ENCODE data around the gene PIAS1.
"Not testable (repeated sequence)": the region's sequence is repeated elsewhere in the genome, so short reads cannot be mapped to it uniquely, and the experiment has no call there.

The PIAS1 gene

GRCh38 chr15:68201153-68201878, 147.2 kb downstream of the PIAS1 start:
- DNase-seq (ENCODE audit: low read depth in 1 of 2, low spot score in 1 of 2): no peak

DNA sequence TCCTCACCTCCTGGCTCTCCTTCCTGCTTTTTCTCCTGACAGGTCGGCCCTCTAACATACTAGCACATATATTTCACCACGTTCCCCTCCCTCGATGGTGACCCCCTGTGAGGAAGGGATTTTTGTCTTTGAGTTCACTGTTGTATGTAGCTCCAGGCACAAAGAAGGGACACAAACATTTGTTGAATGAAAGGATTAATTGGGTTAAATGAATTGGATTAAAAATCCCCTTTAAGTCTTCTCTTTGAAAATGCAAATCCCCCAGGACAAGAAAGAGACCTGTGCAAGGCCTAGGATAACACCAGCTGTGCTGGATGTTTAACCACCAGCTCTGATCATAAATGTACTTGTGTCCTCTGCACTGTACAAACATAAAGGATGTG, 147.8 kb downstream of the PIAS1 start:
- no peak for DNase-seq (ENCODE audit: low read depth in 1 of 2, low spot score in 1 of 2)

DNA sequence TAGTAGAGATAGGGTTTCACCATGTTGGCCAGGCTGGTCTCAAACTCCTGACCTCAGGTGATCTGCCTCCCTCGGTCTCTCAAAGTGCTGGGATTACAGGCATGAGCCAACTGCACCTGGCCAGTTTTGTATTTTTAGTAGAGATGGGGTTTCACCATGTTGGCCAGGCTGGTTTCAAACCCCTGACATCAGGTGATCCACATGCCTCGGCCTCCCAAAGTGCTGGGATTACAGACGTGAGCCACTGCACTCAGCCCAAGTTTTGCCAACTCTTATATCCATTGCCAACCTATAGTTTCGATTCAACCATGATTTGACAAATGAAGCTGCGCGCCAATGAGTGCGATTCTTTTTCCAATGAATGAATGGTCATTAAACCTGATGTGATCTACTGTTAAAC, 148.9 kb downstream of the PIAS1 start:
- DNase-seq (ENCODE audit: low read depth in 1 of 2, low spot score in 1 of 2): not testable (repeated sequence)

DNA sequence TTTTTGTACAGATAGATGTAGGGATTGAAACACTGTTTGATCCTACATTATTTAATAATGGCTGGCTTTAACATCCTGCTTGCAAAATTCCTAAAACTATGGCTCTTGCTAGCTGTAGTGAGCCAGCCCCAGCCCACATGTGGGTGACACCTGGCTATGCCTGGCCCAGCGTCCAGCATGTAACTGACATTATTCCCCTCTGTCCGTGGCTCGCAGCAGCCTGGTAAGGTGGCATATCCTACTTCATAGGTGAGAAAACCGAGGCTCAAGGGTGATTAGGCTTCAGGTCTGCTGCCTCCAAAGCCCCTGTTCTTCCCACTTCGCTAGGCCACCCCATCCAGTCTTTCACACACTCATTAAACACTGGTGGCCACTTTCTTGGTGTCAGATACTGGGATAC, 149.4 kb downstream of the PIAS1 start:
- DNase-seq (ENCODE audit: low read depth in 1 of 2, low spot score in 1 of 2): no peak

GRCh38 chr15:68203956-68204355, 149.8 kb downstream of the PIAS1 start:
- DNase-seq (ENCODE audit: low read depth in 1 of 2, low spot score in 1 of 2): no peak

DNA sequence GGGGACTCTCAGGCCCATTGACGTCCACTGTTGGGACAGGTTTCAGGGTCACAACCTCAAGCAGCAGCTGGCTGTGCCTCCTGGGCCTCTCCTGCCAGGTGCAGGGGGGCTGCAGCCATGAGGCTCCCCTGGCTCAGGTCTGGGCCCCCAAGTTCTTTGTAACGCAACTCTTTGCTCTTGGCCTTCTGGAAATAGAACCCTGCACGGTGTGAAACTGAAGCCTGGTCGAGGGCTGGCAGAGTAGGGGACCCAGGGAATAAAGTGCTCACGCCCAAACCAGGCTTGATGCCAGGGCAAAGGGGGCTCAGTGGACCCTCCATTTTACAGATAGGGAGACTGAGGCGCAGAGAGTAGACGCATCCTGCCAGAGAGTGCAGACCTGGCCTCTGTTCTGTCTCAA, 150.2 kb downstream of the PIAS1 start:
- DNase-seq (ENCODE audit: low read depth in 1 of 2, low spot score in 1 of 2): no peak

GRCh38 chr15:68204776-68205557, 150.9 kb downstream of the PIAS1 start, which contains the start of gene CALML4:
Gene CALML4 (minus strand): TSS chr15:68205332. CDS start chr15:68205247, 85 bp downstream.
- DNase-seq (ENCODE audit: low read depth in 1 of 2, low spot score in 1 of 2): no peak

- no peak for DNase-seq (ENCODE audit: low read depth in 1 of 2, low spot score in 1 of 2)
Measured at GRCh38 chr15:68205558-68205944, 151.4 kb downstream of the PIAS1 start.

DNA sequence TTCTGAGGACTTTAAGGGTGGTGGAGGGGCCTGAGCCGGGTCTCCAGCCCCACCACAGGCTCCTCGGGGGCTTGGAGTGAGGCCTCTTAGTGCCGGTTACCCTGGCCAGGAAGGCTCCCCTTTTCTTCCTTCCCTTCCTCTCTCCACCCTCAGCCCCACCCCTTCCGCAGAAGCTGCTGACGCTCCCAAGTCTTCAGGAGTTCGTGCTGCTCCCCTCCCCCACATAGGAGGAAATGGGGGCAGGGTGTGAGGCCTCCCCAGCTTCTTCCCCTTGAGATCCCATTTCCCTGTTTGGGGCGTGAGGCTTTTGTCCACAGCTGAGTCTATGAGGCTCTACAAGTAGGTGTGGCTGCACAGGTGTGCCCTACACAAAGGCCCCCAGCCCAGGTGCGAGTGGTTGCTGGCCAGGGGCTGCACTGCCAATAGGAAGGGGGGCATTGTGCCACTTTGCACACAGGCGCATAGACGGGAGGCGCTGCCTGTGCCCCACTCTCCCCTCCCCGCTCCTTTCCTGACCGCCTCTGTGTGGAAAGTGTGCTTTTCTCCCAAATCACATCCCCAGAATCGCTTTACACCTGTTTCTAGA, 151.9 kb downstream of the PIAS1 start:
- no peak for DNase-seq (ENCODE audit: low read depth in 1 of 2, low spot score in 1 of 2)

GRCh38 chr15:68206711-68207151, 152.6 kb downstream of the PIAS1 start:
- no peak for DNase-seq (ENCODE audit: low read depth in 1 of 2, low spot score in 1 of 2)

GRCh38 chr15:68207176-68207935, 153.2 kb downstream of the PIAS1 start:
- no peak for DNase-seq (ENCODE audit: low read depth in 1 of 2, low spot score in 1 of 2)

DNA sequence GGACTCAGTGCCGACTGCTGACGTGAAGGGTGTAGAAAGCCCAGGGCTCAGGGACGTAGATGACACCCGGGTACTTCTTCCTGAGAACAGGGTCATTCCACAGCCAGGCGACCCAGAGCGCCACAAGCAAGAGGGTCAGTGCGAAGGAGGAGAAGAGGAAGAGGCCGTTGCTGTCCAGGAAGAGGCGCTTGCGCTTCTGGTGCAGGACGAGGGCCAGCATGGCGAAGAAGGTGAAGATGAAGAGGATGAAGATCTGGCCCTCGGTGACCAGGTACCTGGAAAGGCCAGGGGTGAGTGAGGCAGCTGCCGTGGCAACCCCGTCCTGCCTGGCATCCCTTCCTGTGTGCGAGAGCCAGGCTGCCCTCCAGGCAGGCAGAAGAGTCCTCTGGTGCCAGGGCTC, 154.0 kb downstream of the PIAS1 start:
- no peak for DNase-seq (ENCODE audit: low read depth in 1 of 2, low spot score in 1 of 2)

GRCh38 chr15:68208636-68209240, 154.6 kb downstream of the PIAS1 start:
- DNase-seq (ENCODE audit: low read depth in 1 of 2, low spot score in 1 of 2): no peak

- no peak for DNase-seq (ENCODE audit: low read depth in 1 of 2, low spot score in 1 of 2)
Measured at GRCh38 chr15:68209272-68209671, 155.2 kb downstream of the PIAS1 start.

- DNase-seq (ENCODE audit: low read depth in 1 of 2, low spot score in 1 of 2): no peak
Measured at GRCh38 chr15:68209735-68210408, 155.8 kb downstream of the PIAS1 start.

DNA sequence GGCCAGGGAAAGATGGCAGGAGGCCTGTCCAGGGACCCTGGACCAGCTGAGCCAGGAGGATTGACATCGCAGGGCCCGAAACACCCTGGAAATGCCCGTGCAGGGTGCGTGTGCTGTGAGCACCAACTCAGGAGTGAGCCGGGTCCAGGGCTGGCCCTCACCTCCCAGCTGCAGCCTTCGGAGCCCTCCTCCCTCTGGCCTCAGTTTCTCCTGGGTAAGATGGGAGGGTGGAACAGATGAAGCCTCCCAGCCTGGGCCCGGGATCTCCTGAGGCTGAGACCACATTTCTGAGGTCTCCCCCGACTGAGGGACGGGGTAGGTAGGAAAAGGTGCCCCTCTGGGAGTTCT, 156.3 kb downstream of the PIAS1 start:
- no peak for DNase-seq (ENCODE audit: low read depth in 1 of 2, low spot score in 1 of 2)

- peak; percentile 20 to 24 for DNase-seq (ENCODE audit: low read depth in 1 of 2, low spot score in 1 of 2)
Measured at GRCh38 chr15:68210821-68211655, 156.9 kb downstream of the PIAS1 start.

GRCh38 chr15:68211656-68212320, 157.7 kb downstream of the PIAS1 start:
- DNase-seq (ENCODE audit: low read depth in 1 of 2, low spot score in 1 of 2): no peak

GRCh38 chr15:68213491-68213845, 159.4 kb downstream of the PIAS1 start:
- not testable (repeated sequence) for DNase-seq (ENCODE audit: low read depth in 1 of 2, low spot score in 1 of 2)
